OCI-LY3 (cell line): ENCODE measurements around the gene UBAP1.

Experiments
- EZH2phosphoT487 ChIP-seq: fragments of 200-600 bp; shearing (Covaris generic); IDR thresholded peaks from 2 replicates; pipeline ENCODE4 v1.6.1; 2018; ENCODE audit warnings: antibody characterized with exemption, mixed run types, low read depth
- TF ChIP-seq, protein P1 (sequence below): fragments of 200-600, 300-600 bp; sonication (generic); IDR thresholded peaks from 2 replicates; pipeline ENCODE4 v1.5.1; 2014; ENCODE audit warnings: antibody characterized with exemption, low read length, low read depth

DNA sequence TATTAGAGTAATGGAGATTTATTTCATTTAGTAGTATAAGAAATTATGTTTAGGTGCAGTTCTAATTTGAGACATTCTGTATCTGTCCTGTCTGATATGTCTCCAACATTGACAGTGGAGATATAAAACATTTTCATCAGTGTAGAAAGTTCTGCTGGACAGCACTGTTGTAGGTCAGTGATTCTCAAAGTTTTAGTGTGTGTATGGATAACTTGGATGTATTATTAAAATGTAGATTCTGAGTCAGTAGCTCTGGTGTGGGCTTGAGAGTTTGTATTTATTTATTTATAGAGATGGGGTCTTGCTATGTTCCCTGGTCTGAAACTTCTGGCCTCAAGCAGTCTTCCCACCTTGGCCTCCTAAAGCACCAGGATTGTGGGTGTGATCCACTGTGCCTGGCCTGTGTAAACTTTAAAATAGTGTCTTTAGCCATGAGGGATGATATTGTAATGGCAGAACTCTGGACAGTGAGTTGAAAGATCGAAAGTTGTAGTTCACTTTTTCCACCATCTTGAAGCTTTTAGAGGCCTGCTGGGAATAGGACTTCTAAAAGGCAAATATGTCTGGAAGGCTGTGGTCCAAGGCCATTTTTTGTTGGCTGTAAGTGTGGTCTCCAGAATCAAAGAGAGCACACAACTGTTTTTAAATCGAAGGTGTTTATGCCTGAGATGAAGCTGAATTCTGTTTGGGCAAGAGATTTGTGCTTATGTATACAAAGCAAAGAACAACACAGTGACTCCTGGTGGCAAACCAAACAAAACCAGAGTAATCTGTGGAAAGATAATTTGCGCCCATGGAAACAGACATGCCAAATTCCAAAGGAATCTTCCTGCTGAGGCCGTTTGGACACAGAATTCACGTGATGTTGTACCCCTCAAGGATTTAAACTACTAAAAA, 12.4 kb downstream of the UBAP1 start:
- TF ChIP-seq, protein P1, sequence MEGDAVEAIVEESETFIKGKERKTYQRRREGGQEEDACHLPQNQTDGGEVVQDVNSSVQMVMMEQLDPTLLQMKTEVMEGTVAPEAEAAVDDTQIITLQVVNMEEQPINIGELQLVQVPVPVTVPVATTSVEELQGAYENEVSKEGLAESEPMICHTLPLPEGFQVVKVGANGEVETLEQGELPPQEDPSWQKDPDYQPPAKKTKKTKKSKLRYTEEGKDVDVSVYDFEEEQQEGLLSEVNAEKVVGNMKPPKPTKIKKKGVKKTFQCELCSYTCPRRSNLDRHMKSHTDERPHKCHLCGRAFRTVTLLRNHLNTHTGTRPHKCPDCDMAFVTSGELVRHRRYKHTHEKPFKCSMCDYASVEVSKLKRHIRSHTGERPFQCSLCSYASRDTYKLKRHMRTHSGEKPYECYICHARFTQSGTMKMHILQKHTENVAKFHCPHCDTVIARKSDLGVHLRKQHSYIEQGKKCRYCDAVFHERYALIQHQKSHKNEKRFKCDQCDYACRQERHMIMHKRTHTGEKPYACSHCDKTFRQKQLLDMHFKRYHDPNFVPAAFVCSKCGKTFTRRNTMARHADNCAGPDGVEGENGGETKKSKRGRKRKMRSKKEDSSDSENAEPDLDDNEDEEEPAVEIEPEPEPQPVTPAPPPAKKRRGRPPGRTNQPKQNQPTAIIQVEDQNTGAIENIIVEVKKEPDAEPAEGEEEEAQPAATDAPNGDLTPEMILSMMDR, result no peak; the same call in 1 of the 2 replicates
- TF ChIP-seq EZH2phosphoT487, result no peak
